Measurements from ENCODE around the gene SLC28A2.

DNA sequence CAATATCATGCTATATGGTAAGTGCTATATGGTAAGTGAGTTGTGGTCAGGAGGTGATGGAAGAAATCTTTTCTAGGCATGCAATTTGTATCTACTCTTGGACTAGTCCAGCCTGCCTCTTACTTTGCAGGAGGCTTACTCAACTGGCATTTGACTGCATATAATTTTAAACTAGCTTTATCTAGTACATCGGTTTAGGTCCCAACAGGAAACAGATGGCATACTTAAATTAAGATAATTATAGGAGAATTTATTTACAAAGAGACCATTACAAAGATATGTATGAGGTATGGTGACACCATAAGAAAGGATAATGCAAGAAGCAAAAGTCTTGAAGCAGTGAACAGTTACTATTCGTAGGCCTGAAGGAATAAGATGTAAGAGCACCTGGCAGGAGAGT is 7.8 kb downstream of the SLC28A2 start:
- TF ChIP-seq CTCF (IDR thresholded peaks at IDR 0.05) (no peak), POLR2A (IDR thresholded peaks at IDR 0.05) (no peak)
